Gastrocnemius medialis (tissue), 4 donors: ENCODE measurements around the gene BBX. TPM values are rescaled to one million over a fixed set of nuclear protein-coding genes. Genes with fewer than 3 reads are reported as not detected.

Experiments
- ATAC-seq, 2 donors: fragments of 150-250 bp; one replicate each; pipeline ENCODE4 v1.9.1; 2016
- DNase-seq, 2 donors: peaks; one replicate each; pipeline ENCODE4 v3.0.0-alpha.2; 2019
- H3K27ac ChIP-seq, 4 donors: fragments of 200-600 bp; sonication (generic); 1 replicate in 1 of 4; 2 replicates in 3 of 4; pipeline ENCODE4 v1.5.1; 2016 to 2018; ENCODE audit warnings: mild to moderate bottlenecking in 2 of 4, moderate library complexity in 1 of 4
- H3K27me3 ChIP-seq, 3 donors: fragments of 200-600 bp; sonication (generic) in 2 of 3; 1 replicate in 1 of 3; 2 replicates in 2 of 3; pipeline versions ENCODE4 v1.5.1 to v1.6.0; 2016 to 2019; ENCODE audit warnings: mild to moderate bottlenecking in 1 of 3, moderate library complexity in 1 of 3
- H3K36me3 ChIP-seq, 2 donors: fragments of 200-600 bp; sonication (generic) in 1 of 2; one replicate each; pipeline ENCODE4 v1.5.1; 2017 to 2018
- H3K4me1 ChIP-seq, 2 donors: fragments of 200-600 bp; sonication (generic) in 1 of 2; one replicate each; pipeline ENCODE4 v1.5.1; 2016 to 2017; ENCODE audit warnings: mild to moderate bottlenecking in 2 of 2
- H3K4me3 ChIP-seq, 4 donors: fragments of 200-600 bp; sonication (generic) in 3 of 4; 1 replicate in 1 of 4; 2 replicates in 3 of 4; pipeline ENCODE4 v1.5.1; 2016 to 2019; ENCODE audit warnings: mild to moderate bottlenecking in 2 of 4
- H3K9me3 ChIP-seq, 3 donors: fragments of 200-600 bp; sonication (generic) in 2 of 3; 1 replicate in 1 of 3; 2 replicates in 2 of 3; pipeline ENCODE4 v1.5.1; 2016 to 2019
- POLR2A ChIP-seq, 2 donors: fragments of 450-650 bp; IDR thresholded peaks; one replicate each; pipeline ENCODE4 v1.6.1; 2017; ENCODE audit warnings: antibody characterized with exemption in 2 of 2, mild to moderate bottlenecking in 2 of 2, moderate library complexity in 2 of 2
- in situ Hi-C, 4 donors: fragments of 200-750 bp; cut with MboI; loops; one replicate each; pipeline versions ENCODE4 v1.15.0 to v1.8.0; 2017; ENCODE audit warnings: low sequenced_read_pairs in 4 of 4
- intact Hi-C: fragments of 100-400 bp; cut with DNase I; formaldehyde crosslinking; loops from one replicate; pipeline ENCODE4 v1.15.1; 2023; ENCODE audit warnings: low total_unique reads
- total RNA-seq, 4 donors: library from RNA; depleted of rRNA; stranded (reverse); fragments of >200 nt; gene quantifications; one replicate each; pipeline versions ENCODE4 v1.1.0 to v1.2.3, GENCODE V29; 2016
- TF ChIP-seq, protein P1 (sequence below), 5 experiments: fragments of 450-650 bp in 3 of 5; fragments of 200-600 bp in 2 of 5; sonication (generic) in 2 of 5; IDR thresholded peaks in 4 of 5; conservative IDR thresholded peaks in 1 of 5; 1 replicate in 4 of 5; 2 replicates in 1 of 5; pipeline ENCODE4 v1.5.1; 2016 to 2019; ENCODE audit warnings: antibody characterized with exemption in 5 of 5, mild to moderate bottlenecking in 3 of 5, moderate library complexity in 3 of 5

The BBX gene
- total RNA-seq, 4 donors from 2014 or later: 15.2 to 48.3 (median 20.1) TPM

GRCh38 chr3:107662586-107662985, 139.8 kb downstream of the BBX start:
- H3K9me3 ChIP-seq: no peaks in the 10 kb centered on the region
- peak; percentile 69 to 76 for ATAC-seq
- H3K27me3 ChIP-seq: no peaks in the 10 kb centered on the region
- TF ChIP-seq, protein P1, sequence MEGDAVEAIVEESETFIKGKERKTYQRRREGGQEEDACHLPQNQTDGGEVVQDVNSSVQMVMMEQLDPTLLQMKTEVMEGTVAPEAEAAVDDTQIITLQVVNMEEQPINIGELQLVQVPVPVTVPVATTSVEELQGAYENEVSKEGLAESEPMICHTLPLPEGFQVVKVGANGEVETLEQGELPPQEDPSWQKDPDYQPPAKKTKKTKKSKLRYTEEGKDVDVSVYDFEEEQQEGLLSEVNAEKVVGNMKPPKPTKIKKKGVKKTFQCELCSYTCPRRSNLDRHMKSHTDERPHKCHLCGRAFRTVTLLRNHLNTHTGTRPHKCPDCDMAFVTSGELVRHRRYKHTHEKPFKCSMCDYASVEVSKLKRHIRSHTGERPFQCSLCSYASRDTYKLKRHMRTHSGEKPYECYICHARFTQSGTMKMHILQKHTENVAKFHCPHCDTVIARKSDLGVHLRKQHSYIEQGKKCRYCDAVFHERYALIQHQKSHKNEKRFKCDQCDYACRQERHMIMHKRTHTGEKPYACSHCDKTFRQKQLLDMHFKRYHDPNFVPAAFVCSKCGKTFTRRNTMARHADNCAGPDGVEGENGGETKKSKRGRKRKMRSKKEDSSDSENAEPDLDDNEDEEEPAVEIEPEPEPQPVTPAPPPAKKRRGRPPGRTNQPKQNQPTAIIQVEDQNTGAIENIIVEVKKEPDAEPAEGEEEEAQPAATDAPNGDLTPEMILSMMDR (IDR thresholded peaks at IDR 0.05 in 4 of 5, conservative IDR thresholded peaks at IDR 0.05 in 1 of 5): no peak
- TF ChIP-seq POLR2A (IDR thresholded peaks at IDR 0.05): no peak
- in situ Hi-C loops (loop anchor here in 1 of 4 donors (25.0 kb wide), 1 partner anchor 425 kb away; no protein-coding TSS in a partner anchor), intact Hi-C loops (loop anchor here (5.0 to 10.0 kb wide), 4 partner anchors 88 to 428 kb away; no protein-coding TSS in a partner anchor)
- H3K27ac ChIP-seq: peak overlapping the region in 2 of 4 donors; percentile 25 to 57
- no peaks in the 10 kb centered on the region for H3K36me3 ChIP-seq
- peaks cover 19 to 24% of the 10 kb centered on the region in 2 donors for H3K4me1 ChIP-seq
- H3K4me3 ChIP-seq: peak overlapping the region in 2 of 4 donors; percentile 25 to 26
- no peak for DNase-seq

GRCh38 chr3:107663266-107663665, 140.5 kb downstream of the BBX start:
- intact Hi-C loops: loop anchor here (5.0 to 10.0 kb wide), 4 partner anchors 88 to 428 kb away; no protein-coding TSS in a partner anchor
- TF ChIP-seq POLR2A (IDR thresholded peaks at IDR 0.05): no peak
- Histone ChIP-seq H3K4me3 (no peak overlapping the region), H3K9me3 (no peaks in the 10 kb centered on the region), H3K27me3 (no peaks in the 10 kb centered on the region), H3K4me1 (peaks cover 19 to 24% of the 10 kb centered on the region in 2 donors), H3K27ac (no peak overlapping the region), H3K36me3 (no peaks in the 10 kb centered on the region)
- in situ Hi-C loops: loop anchor here in 1 of 4 donors (25.0 kb wide), 1 partner anchor 426 kb away; no protein-coding TSS in a partner anchor
- DNase-seq (no peak), ATAC-seq (no peak)

GRCh38 chr3:107664614-107665013, 141.9 kb downstream of the BBX start:
- ATAC-seq (no peak), DNase-seq (no peak)
- in situ Hi-C loops: loop anchor here in 1 of 4 donors (25.0 kb wide), 1 partner anchor 427 kb away; no protein-coding TSS in a partner anchor
- TF ChIP-seq, protein P1 (IDR thresholded peaks at IDR 0.05 in 4 of 5, conservative IDR thresholded peaks at IDR 0.05 in 1 of 5): no peak
- TF ChIP-seq POLR2A (IDR thresholded peaks at IDR 0.05): no peak
- no peaks in the 10 kb centered on the region for H3K9me3 ChIP-seq
- H3K4me3 ChIP-seq: no peak overlapping the region
- peaks cover 28 to 33% of the 10 kb centered on the region in 2 donors for H3K4me1 ChIP-seq
- H3K36me3 ChIP-seq: no peaks in the 10 kb centered on the region
- intact Hi-C loops: loop anchor here (5.0 to 10.0 kb wide), 4 partner anchors 90 to 430 kb away; no protein-coding TSS in a partner anchor
- no peaks in the 10 kb centered on the region for H3K27me3 ChIP-seq
- H3K27ac ChIP-seq: no peak overlapping the region

GRCh38 chr3:107665351-107665750, 142.6 kb downstream of the BBX start:
- Histone ChIP-seq H3K9me3 (no peaks in the 10 kb centered on the region), H3K27me3 (no peaks in the 10 kb centered on the region), H3K36me3 (no peaks in the 10 kb centered on the region), H3K4me3 (no peak overlapping the region), H3K4me1 (peaks cover 28 to 33% of the 10 kb centered on the region in 2 donors), H3K27ac (no peak overlapping the region)
- no peak for TF ChIP-seq POLR2A (IDR thresholded peaks at IDR 0.05)
- TF ChIP-seq, protein P1 (IDR thresholded peaks at IDR 0.05 in 4 of 5, conservative IDR thresholded peaks at IDR 0.05 in 1 of 5): no peak
- intact Hi-C loops (loop anchor here (10.0 kb wide), 2 partner anchors 91 to 431 kb away; no protein-coding TSS in a partner anchor), in situ Hi-C loops (loop anchor here in 1 of 4 donors (25.0 kb wide), 1 partner anchor 428 kb away; no protein-coding TSS in a partner anchor)
- ATAC-seq (no peak), DNase-seq (no peak)

DNA sequence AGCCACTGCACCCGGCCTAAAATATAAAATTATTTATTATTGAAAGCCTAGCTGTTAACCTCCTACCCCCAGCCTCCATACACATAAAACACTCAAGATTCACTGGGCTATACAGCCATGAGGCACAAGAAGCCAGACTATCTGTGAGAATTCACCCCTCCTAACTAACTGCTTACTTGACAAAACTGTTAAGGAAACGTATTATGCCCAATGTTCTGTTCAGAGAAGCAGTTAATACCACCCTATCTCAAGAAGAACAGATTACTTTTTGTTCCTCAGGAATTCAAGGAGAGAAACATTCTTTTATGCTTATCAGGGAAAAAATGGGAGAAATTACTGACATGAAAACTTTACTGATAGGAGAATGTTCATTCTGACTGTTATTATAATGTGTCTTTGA, 144.1 kb downstream of the BBX start:
- in situ Hi-C loops: loop anchor here in 1 of 4 donors (25.0 kb wide), 1 partner anchor 430 kb away; no protein-coding TSS in a partner anchor
- ATAC-seq (no peak), DNase-seq (no peak)
- H3K4me1 ChIP-seq: peaks cover 24 to 27% of the 10 kb centered on the region in 2 donors
- TF ChIP-seq, protein P1 (IDR thresholded peaks at IDR 0.05 in 4 of 5, conservative IDR thresholded peaks at IDR 0.05 in 1 of 5): no peak
- no peak for TF ChIP-seq POLR2A (IDR thresholded peaks at IDR 0.05)
- no peaks in the 10 kb centered on the region for H3K27me3 ChIP-seq
- intact Hi-C loops: loop anchor here (10.0 kb wide), 2 partner anchors 92 to 432 kb away; no protein-coding TSS in a partner anchor
- H3K9me3 ChIP-seq: no peaks in the 10 kb centered on the region
- H3K4me3 ChIP-seq: no peak overlapping the region
- no peaks in the 10 kb centered on the region for H3K36me3 ChIP-seq
- H3K27ac ChIP-seq: no peak overlapping the region
